H1 (cell line): Measurements from ENCODE around the gene PARD3. TPM values are rescaled to one million over a fixed set of nuclear protein-coding genes. Genes with fewer than 3 reads are reported as not detected.

Experiments
- EZH2 ChIP-seq: fragments of 200-600 bp; sonication (generic); IDR thresholded peaks from 2 replicates; pipeline ENCODE4 v1.7.1; 2012; ENCODE audit warnings: low read depth, mild to moderate bottlenecking, moderate library complexity, low read length, inconsistent platforms; ENCODE audit not compliant: severe bottlenecking
- KDM4A ChIP-seq: IDR thresholded peaks from one replicate; pipeline ENCODE4 v1.7.1; 2012; ENCODE audit warnings: low read depth, mild to moderate bottlenecking, moderate library complexity, low read length, inconsistent platforms; ENCODE audit not compliant: severe bottlenecking
- KDM5A ChIP-seq: fragments of 200-600 bp; IDR thresholded peaks from 2 replicates; pipeline ENCODE4 v1.7.1; 2012; ENCODE audit warnings: mild to moderate bottlenecking, low read length, inconsistent platforms, mixed read lengths
- SAP30 ChIP-seq: fragments of 300-600 bp; sonication (generic); IDR thresholded peaks from 2 replicates; pipeline ENCODE4 v1.7.1; 2012; ENCODE audit warnings: low read length, moderate library complexity, mild to moderate bottlenecking, inconsistent platforms; ENCODE audit not compliant: insufficient read depth, insufficient replicate concordance
- polyA plus RNA-seq, 7 experiments: library from polyadenylated mRNA; depleted of rRNA in 3 of 7; stranded (reverse) in 5 of 7; unstranded in 2 of 7; fragments of >200 nt in 5 of 7; fragments of 200-250 nt in 2 of 7; gene quantifications; 1 replicate in 5 of 7; 2 replicates in 1 of 7; 4 replicates in 1 of 7; pipeline versions ENCODE4 v1.2.1 to v1.2.3, GENCODE V29; 2011 to 2013; ENCODE audit warnings: missing spikeins in 2 of 7, mixed read lengths in 2 of 7
- total RNA-seq: library from RNA; stranded (reverse); fragmentation: NEBNext Ultra II Directional; extraction: Animal tissue kit (Norgen Biotek cat#: 25700); gene quantifications from 2 replicates; pipeline ENCODE4 v1.2.1, GENCODE V29; 2021
- TF ChIP-seq, protein P1 (sequence below): IDR thresholded peaks from 2 replicates; pipeline ENCODE4 v1.6.1; 2012; ENCODE audit warnings: inconsistent platforms

PARD3 gene
- total and polyA plus RNA-seq, 2 of the 8 experiments (the other 6 are each of a cell fraction or from before 2014, with no cell fraction given): 19.7 to 49.1 TPM

DNA sequence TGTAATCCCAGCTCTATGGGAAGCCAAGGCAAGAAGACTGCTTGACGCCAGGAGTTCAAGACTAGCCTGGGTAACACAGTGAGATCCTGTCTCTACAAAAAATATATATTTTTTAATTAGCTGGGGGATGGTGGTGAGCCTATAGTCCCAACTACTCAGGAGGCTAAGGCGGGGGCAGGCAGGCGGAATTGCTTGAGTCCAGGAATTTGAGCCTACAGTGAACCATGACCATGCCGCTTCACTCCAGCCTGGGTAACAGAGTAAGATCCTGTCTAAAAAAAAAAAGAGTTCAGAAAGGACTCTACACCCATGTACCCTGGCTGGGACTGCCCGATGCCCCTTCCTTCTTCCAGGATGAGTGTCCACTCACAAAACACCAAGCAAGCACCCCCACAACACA is 648.7 kb downstream of the PARD3 start (continued):
- TF ChIP-seq SAP30 (no peak), KDM4A (no peak), EZH2 (no peak), KDM5A (no peak)
- TF ChIP-seq, protein P1, sequence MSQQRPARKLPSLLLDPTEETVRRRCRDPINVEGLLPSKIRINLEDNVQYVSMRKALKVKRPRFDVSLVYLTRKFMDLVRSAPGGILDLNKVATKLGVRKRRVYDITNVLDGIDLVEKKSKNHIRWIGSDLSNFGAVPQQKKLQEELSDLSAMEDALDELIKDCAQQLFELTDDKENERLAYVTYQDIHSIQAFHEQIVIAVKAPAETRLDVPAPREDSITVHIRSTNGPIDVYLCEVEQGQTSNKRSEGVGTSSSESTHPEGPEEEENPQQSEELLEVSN: no peak
- TF ChIP-seq, all 59 proteins: peak for 0
